ENCODE measurements around the gene ANAPC2.

ANAPC2 gene

DNA sequence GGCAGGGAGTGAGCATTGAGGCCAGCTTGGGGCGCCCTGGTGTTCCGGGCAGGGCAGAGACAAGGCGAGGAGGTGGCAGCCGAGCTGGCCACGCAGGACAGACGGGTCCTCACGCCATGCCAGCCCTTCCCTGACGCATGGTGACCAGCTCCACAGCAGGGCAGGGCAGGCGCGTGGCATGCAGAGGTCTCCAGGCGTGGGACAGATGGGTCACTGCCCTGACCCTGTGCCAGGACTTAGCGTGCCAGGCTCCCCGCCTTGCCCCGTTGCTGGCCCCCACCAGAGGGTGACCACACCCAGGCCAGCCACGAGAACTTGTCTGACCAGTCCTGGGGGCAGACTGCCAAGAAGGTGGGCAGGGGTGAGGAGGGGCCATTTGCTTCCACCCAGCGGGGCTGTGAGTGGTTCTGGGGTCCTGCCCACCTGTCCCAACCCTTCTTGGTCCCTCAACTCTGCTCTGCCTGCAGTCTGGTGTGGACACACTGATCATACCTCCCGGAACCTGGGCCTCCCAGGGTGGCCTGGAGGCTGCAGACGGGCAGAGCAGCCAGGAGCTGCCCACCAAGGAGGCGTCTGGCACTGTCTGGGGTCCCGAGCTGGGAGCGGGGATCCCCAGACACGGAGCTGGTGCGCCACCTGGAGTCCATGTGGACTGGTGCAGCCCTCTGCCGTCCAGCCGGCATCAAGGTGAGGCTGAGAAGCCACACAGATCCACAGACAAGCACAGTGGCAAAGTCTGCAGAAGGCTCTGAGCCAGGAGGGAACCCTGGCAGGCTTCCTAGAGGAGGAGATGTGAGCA, 38.9 kb upstream of the ANAPC2 start, which contains the start of gene RNF224:
TSS of gene RNF224 (plus strand) at position 449 of the 799 bp plus-strand sequence. CDS start 834 bp downstream, outside the sequence.
- DNase-seq (ENCODE audit: low read depth): peak; percentile 74

DNA sequence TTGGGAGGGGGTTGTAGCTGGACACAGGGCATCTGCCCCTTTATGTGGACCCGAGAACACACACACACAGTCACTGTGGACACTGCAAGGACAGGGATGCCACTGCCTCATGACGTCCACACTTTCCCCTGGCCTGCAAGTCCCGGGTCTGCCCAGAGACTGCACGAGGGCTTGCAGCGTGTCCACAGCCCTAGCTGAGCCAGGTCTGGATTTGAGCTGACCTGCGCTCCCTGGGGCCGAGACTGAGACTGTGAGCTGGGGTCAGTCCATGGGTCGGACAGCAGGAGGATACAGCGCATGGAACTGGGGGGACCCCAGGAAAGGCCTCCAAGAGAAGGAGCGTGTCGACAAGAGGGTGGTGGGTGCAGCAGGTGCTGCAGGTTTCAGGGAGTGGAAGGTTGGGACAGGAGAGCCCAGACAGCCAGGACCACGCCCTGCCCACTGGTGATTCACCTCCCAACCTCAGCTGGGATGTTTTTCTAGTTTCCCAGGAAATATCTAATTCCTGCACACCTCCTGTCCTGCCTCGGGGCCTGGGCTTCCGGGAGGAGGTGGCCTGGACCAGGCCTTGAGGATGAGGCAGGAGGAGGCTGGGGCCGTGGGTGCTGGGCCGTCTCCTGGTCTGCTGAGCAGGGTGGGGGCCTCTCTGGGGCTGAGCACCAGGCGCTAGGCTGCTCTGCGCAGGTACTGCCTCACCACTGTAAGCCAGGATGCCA, 38.1 kb upstream of the ANAPC2 start:
- DNase-seq (ENCODE audit: low read depth): no peak

DNA sequence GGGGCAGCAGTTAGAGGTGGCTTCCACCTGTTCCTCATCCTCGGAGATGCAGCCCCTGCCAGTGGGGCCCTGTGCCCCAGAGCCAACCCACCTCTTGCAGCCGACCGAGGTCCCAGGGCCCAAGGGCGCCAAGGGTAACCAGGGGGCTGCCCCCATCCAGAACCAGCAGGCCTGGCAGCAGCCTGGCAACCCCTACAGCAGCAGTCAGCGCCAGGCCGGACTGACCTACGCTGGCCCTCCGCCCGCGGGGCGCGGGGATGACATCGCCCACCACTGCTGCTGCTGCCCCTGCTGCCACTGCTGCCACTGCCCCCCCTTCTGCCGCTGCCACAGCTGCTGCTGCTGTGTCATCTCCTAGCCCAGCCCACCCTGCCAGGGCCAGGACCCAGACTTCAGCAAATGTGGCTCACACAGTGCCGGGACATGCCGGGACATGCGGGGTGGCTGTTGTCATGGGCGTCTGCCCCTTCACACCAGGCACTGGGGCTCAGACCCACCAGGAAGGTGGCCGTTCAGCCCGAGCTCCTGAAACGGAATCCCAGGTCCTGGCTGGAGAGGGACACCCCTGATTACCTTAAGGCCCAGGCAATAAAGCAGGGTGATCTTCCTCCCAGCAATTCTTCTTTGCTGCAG, 37.5 kb upstream of the ANAPC2 start:
- no peak for DNase-seq (ENCODE audit: low read depth)

DNA sequence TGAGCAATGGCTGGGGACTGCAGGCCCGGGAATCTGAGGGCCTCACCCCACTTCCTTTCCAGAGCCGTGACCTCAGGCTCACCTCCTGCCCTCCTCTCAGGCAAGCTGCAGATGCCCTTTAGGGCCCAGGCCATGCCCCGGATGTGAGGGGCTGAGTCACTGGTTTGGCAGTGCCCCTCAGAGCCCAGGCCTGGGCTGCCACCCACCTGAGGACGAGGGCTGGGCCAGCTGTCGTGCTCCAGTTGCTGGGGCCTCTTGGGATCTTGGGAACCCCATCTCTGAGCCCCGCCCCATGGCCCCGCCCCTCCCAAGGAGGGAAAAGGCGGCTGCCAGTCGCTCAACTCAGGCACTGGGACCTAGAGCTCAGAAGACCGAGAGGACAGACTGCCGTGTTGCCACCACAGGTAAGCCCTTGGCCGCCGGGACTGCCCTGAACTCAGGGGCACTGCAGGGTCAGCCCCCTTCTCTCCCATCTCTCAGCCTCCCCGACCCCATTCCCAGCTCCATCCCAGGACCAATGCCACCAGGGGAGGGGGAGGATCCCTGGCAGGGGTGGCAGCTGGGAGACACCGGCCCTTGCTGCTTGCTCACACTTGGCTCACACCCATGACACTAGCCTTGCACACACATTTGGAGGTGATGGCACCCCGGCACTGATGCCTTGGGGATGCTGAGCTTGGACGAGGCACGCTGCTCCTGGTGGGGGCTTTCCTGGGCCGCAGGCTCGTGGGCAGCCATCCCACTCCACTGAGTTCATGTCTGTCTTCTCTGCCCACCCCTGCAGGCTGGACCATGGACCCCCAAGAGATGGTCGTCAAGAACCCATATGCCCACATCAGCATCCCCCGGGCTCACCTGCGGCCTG, 36.7 kb upstream of the ANAPC2 start, which contains the start of gene CYSRT1:
TSS of gene CYSRT1 (plus strand) at position 345 of the 865 bp plus-strand sequence. CDS start at position 793, 448 bp downstream.
- DNase-seq (ENCODE audit: low read depth): no peak

DNA sequence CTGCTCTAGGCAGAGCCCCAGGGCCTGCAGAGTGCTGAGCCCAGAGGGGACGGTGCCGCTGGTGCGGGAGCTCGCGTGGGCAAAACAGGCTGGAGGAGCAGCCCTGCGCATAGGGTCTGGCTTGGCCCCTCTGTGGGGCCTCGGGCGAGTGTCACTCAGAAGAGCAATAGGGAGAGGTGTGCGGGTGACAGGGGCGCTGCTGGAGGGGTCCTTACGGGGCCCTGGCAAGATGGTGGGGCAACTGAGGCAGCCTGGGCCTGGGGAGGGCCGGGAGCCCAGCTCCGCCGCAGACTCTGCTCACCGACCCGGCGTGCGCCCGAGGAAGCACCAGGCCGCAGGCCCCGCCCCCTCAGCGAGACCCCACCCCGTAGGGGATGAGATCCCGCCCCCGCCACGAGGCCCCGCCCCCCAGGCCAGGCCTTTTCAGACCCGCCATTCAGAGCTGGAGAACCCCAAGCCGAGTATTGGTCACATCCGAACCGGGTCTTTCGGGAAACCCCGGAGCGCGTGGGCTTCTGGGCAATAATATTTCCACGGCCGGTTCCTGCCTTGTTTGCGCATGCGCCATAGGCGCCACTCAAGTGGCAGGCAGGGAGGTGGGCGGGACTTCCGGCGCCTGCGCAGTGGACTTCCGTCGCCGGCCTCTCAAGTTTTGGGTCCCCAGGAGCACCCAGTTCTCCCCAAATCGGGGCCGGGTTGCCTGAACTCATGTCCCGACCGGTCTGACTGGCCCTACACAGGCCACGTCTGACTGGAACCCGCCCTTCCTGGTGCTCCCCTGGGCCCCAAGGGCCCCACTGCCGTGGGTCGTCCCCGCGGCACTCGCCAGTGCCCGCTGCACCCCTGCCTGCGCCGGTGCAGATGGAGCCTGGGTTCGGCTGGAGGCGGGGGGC, 35.0 kb upstream of the ANAPC2 start:
- peak; percentile 95 for DNase-seq (ENCODE audit: low read depth)

DNA sequence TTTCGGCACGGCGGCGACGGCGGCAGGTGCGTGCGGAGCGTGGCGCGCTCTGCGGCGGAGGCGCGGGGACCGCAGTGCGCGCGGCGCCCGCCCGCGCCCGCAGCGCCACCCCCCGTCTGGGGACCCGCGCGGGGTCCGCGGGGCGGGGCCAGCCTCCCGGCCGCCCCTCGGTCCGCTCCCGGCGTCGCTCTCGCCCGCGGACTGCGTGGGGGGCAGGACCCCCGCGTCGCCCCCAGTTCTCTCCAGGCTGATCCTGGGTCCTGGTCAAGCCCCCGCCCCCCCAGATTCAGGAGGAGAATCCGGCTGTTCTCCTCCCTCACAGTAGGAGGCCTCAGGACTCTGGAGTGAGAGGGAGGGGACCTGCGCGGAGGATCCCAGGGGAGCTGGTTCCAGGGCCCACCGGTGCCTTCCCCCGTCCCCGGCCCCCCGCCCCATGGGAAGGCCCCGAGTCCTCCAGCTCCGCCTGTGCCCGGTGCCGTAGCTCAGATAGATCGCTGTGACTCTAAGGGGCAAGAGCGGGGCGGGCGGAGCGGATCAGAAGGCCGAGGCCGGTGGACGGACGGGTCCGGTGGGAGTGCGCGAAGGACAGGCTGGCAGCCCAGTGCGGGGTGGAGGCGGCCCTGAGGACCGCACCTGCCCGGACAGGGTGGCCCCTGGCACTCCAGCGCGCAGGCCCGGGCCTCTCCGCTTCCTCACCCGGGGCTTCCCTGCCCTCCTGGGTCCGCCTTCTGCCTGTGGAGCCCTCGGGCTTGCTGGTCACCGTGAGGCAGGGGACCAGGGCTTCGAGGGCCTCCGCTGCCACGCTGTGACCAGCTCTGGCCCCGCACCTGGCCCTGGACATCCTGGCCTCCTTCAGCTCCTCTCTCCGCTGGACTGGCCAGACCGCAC, 34.1 kb upstream of the ANAPC2 start, which contains the start of gene RNF208:
TSS of gene RNF208 (minus strand) at position 51 of the 888 bp plus-strand sequence. CDS start 1,028 bp downstream, outside the sequence.
- no peak for DNase-seq (ENCODE audit: low read depth)

DNA sequence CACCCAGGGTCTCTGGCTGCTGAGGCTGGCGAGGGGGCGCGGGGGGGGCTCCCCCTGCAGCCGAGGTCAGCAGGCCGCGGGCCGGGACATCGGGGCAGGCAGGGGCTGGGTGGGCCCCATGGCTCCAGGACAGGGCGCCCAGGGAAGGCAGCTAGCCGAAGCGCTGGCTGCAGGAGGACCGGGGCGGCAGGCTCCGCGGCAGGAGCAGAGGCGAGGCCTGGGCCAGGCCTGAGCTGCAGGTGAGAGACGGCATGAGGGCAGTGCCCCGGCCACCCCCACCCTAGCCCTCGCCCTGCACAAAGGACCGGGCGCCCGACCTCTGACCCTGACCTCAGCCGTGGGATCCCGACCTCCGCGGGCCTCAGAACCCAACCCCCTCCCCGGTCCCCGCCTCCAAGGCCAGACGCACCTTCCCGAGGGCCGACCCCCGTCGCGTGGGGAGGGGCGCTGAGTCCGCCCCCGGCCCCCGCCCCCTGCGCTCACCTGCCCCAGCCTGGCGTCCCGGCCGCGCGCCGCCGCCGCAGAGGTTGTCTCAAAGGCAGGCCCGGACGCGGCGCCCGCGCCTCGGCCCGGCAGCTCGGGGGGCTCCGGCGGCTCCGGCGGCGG, 33.2 kb upstream of the ANAPC2 start:
- no peak for DNase-seq (ENCODE audit: low read depth)

DNA sequence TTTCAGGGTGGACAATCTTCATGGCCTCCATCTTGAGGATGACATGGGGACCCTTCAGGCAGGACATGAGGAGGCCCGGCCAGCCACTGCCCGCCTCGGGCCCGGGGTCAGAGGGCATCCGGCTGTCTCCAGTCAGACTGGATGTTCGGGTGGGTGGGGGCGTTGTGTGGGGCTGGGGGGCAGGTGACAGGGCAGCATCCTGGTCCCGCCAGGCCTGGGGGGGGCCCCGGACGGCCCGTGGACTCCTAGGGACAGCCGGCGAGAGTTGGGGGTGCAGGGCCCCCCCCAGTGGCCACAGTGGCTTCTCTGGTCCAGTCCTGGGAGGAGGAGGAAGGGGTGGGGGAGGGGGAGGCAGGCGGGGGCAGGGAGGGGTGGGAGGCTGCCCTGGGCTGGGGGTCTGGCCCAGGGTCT, 32.7 kb upstream of the ANAPC2 start:
- DNase-seq (ENCODE audit: low read depth): no peak

DNA sequence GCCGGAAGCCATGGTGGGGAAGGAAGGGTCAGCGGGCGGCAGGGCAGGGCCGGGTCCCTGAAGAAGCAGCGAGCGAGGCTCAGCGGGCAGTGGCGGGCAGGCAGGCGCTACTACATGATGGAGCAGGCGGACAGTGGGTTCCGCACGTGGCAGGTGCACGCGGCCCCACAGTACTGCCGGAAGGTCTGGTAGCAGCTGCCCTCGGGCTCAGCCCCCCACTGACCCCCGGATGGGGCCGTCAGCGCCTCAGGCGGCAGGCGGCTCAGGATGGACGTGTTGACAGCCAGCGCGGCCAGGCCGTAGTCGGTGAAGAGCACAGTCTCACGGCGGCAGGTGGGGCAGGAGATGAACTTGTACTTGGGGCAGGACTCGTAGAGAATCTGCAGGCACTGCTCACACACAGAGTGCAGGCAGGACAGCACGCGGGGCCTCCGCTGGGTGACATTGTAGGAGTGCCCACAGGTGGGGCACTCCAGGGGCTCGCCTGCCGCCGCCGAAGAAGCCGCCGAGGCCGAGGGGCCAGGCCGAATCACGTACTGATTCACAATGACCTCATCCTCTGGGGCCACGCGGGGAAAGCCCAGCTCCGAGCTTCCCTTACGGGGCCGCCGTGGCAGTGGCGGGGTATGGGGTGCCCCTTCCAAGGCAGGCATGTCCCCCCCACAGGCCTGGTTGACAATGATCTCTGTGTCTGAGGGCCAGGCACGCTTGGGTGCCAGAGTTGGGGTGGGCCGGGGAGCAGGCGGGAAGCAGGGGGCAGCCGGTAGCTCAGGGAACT, 32.1 kb upstream of the ANAPC2 start:
- DNase-seq (ENCODE audit: low read depth): no peak

DNA sequence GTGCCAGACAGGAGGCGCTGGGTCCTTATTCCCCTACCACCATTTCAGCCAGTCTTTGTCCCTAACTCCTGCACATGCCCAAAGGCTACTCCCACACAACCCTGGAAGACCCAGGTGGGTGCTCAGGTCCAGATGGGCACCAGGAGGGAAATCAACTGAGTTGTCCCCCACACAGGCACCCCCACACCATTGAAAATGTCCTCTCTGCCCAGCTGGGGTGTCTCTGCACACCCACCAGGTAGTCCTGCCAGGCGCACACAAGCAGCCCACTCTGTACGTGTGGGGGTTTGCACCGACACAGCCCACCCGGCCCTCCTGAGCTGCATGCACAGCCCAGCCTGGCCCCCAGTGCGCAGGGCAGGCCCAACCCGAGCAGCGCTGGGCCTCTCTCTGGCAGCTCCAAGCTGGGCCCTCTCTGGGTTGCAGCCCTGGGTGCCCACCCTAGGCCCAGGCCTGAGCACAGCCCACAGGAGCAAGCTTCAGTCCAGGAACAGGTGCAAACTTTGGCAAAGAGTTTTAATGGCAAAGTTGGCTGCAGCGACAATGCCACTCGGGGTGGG, 31.5 kb upstream of the ANAPC2 start:
- DNase-seq (ENCODE audit: low read depth): no peak

DNA sequence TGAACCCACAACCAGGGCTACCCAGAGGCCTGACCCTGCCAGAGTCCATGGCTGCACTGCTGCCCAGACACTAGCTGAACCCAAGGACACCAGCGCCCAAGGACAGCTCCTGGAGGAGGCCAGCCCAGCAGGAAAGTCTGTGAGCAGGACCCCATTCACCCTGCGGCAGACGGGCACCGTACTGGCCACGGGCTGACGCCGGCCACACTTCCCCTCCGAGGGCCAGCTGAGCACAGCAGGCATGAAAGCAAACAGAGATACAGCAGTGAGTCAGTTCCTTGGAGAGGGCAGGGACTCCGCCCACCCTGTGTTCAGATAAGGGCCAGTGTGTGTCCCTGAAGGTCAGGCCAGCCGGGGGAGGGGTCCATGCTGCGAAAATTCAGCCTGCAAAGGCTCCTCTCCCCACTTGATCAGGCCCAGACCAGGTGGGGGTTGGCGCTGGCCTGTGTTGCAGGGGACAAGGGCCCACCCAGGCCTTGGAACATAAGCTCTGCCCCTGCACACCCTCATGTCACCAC, 30.5 kb upstream of the ANAPC2 start:
- no peak for DNase-seq (ENCODE audit: low read depth)

DNA sequence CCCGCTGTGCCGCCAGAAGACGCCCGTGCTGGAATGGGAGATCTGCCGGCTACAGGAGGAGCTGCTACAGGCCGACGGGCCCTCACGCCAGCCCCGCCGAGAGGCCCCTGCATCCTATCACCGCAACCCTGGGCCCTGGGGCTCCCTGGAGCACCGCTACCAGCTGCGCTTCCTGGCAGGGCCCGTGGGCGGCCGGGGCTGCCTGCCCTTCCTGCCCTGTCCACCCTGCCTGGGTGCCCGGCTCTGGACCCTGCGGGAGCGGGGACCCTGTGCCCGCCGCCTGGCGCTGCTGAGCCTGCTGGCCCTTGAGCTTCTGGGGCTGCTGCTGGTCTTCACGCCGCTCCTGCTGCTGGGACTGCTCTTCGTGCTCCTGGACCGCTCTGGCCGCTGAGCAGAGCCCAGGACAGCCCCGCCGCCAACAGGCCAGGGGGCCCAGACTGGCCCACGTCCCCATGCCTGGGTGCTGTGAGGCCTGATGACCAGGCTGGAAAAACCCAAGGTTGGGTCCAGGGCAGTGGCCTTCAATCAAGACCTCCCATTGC, 29.9 kb upstream of the ANAPC2 start:
- no peak for DNase-seq (ENCODE audit: low read depth)

DNA sequence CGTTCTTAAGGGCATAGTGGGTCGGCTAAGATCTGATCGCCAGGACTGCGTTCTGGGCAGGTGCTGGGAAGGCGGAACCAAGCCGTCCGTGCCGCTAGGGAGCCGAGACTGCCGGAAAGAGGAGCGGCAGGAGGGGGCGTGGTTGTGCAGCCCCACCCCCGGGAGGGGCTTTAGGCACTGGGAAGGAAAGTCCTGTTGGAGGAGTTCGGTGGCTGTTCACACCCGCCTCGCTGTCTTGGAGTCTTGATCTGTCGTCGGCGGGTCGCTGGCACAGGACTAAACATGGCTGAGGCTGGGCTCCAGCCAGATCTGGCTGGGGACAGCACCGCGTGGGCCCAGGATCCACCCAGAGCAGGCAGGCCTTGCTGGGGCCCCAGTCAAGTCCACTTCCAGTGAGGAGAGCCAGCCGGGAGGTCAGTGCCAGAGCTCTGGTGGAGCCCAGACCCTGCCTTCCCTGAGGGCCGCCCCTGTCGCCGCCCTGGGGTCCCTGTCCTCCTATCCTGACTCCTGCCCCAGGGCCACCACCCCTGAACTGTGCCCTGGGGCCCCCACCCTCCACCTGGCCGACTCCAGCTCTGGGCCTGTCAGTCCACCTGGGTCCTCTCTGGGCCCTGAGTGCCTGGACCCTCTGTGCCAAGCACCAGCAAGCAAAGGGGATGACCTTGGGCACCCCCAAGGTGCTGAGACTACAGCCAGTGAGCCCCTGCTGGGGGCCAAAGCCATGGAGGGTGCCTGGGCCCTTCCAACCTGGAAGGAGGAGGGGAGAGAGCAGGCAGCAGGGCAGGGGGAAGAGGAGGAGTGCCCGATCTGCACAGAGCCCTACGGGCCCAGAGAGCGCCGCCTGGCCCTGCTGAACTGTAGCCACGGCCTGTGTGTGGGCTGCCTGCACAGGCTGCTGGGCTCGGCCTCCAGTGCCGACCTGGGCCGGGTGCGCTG, 29.2 kb upstream of the ANAPC2 start:
- no peak for DNase-seq (ENCODE audit: low read depth)

DNA sequence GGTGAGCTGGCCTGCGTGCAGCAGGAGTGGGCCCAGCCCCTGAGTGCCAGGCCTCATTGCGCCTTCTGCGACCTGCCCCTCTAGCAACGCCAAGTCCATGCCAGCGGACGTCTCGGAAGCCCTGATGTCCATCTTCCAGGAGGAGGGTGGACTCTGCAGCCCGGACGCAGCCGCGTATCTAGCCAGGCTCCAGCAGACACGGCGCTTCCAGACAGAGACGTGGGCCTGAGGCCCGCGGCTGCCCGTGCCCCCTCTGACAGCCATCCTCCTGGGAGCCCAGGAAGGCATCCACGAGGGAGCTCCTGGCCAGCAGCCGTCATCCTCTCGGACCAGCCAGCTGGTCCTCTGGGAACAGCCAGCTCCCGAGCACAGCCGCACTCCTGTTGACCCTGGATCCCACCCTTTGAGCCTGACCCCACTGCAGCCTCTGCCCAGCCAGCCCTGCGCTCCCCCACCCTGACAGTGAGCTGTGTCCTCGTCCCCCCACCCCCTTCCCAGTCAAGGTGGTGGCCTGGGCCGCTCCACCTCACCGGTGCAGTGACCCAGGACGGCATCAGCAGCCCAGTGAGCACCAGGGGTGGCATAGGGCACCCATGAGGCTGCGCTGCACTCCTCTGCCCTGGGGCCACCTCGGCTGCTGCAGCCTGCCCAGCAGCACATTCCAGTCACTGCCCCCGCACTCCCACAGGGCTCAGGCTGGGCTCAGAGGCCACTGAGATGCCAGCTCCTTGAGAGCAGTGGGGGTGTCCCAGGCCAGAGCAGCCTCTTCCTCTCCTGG, 28.0 kb upstream of the ANAPC2 start:
- DNase-seq (ENCODE audit: low read depth): no peak

DNA sequence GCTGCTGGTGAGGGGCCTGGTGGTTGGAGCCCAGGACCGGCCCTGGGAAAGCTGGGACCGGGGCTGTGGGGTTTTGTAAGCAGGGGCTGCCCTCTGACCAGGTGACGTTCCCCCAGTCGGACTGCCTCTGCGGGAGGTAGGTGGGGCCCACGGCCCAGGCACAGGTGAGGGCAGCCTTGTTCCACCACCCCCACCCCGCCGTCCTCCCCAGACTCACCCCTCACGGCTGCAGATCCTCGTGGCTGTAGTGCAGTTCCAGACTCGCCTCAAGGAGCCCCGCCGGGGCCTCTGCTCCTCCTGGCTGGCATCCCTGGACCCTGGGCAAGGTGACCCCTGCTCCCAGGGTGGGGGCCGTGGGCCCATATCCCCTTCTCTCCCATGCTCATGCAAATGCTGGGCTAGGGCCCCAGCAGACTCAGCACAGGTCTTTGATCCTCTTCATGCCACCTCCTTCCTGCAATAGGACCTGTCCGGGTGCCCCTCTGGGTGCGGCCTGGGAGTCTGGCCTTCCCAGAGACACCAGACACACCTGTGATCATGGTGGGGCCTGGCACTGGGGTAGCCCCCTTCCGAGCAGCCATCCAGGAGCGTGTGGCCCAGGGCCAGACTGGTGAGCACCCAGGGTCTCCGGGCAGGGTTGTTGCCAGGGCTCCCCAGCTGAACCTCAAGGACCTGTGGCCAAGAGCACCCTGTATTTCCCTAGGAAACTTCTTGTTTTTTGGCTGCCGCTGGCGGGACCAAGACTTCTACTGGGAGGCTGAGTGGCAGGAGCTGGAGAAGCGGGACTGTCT, 27.0 kb upstream of the ANAPC2 start:
- DNase-seq (ENCODE audit: low read depth): no peak
